Karpas-422 (cell line): ENCODE measurements around the gene OAS2. TPM values are rescaled to one million over a fixed set of nuclear protein-coding genes. Genes with fewer than 3 reads are reported as not detected.
"Not testable (repeated sequence)": the region's sequence is repeated elsewhere in the genome, so short reads cannot be mapped to it uniquely, and the experiment has no call there.

ENCODE experiments used
- DNase-seq: peaks from one replicate; pipeline ENCODE4 v3.0.0-alpha.2; 2015
- H2AFZ ChIP-seq: fragments of 200-600 bp; sonication (generic); 2 replicates; pipeline ENCODE4 v1.6.1; 2014; ENCODE audit warnings: antibody characterized with exemption, low read length, mixed read lengths
- H3K27ac ChIP-seq: fragments of 200-600 bp; sonication (generic); 2 replicates; pipeline ENCODE4 v1.5.1; 2014; ENCODE audit warnings: mild to moderate bottlenecking, low read length, moderate library complexity
- H3K27me3 ChIP-seq: fragments of 200-600 bp; sonication (generic); 2 replicates; pipeline ENCODE4 v1.6.1; 2014; ENCODE audit warnings: low read length, mixed read lengths
- H3K36me3 ChIP-seq: fragments of 200-600 bp; sonication (generic); 2 replicates; pipeline ENCODE4 v1.6.1; 2014; ENCODE audit warnings: low read length, mixed read lengths; ENCODE audit not compliant: insufficient read depth
- H3K4me1 ChIP-seq: fragments of 200-600 bp; sonication (generic); 2 replicates; pipeline ENCODE4 v1.6.1; 2014; ENCODE audit warnings: mild to moderate bottlenecking, low read length, mixed read lengths
- H3K4me2 ChIP-seq: fragments of 200-600 bp; sonication (generic); 2 replicates; pipeline ENCODE4 v1.6.1; 2014; ENCODE audit warnings: low read length, low read depth, mild to moderate bottlenecking; ENCODE audit not compliant: poor library complexity, severe bottlenecking
- H3K4me3 ChIP-seq: fragments of 200-600 bp; sonication (generic); 2 replicates; pipeline ENCODE4 v1.5.1; 2014; ENCODE audit warnings: mild to moderate bottlenecking, antibody characterized with exemption, low read length, mixed read lengths
- H3K79me2 ChIP-seq: fragments of 200-600 bp; sonication (generic); 2 replicates; pipeline ENCODE4 v1.6.1; 2014; ENCODE audit warnings: mild to moderate bottlenecking, low read length, mixed read lengths
- H3K9ac ChIP-seq: fragments of 200-600 bp; sonication (generic); 2 replicates; pipeline ENCODE4 v1.6.0; 2014; ENCODE audit warnings: low read length
- H3K9me2 ChIP-seq: fragments of 200-600 bp; sonication (generic), shearing (Covaris generic); replicated peaks from 2 replicates; pipeline ENCODE4 v1.6.0; 2014; ENCODE audit warnings: mild to moderate bottlenecking, low read length, moderate library complexity; ENCODE audit not compliant: insufficient read depth
- H3K9me3 ChIP-seq: fragments of 300-700, 200-600 bp; sonication (generic); 2 replicates; pipeline ENCODE4 v1.6.1; 2014; ENCODE audit warnings: low read length, mixed read lengths
- H4K20me1 ChIP-seq: fragments of 200-600 bp; sonication (generic); 2 replicates; pipeline ENCODE4 v1.6.1; 2014; ENCODE audit warnings: mild to moderate bottlenecking, antibody characterized with exemption, low read length, low read depth; ENCODE audit not compliant: insufficient read depth
- total RNA-seq: library from RNA; depleted of rRNA; stranded (reverse); fragments of >200 nt; shearing (Covaris generic); gene quantifications from 2 replicates; pipeline ENCODE4 v1.2.3, GENCODE V29; 2014; ENCODE audit warnings: low replicate concordance

The OAS2 gene
- total RNA-seq, 1 experiment from 2014 or later, result 6.3 TPM

DNA sequence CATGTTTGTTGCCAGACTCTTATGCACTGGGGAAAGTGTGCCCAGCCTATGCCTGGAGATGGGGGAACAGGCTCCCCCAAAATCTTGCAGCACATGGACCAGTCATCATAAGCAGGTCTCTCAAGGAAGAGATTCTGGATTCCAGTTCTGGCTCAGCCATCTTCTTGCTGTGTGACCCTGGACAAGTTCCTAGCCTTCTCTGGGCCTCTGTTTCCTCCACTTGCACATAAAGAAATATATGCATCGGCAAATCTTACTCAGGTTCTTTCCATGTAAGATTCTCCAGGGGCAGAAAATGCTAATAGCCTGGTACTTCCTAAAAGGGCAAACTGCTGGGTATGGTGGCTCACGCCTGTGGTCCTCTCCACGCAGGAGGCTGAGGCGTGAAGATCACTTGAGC lies 32.8 kb upstream of the OAS2 start:
- Histone ChIP-seq H3K9me3 (no peaks in the 10 kb centered on the region), H3K79me2 (no peaks in the 10 kb centered on the region), H3K27me3 (no peaks in the 10 kb centered on the region), H2AFZ (no peak overlapping the region), H3K36me3 (no peaks in the 10 kb centered on the region), H3K9me2 (no peaks in the 10 kb centered on the region), H3K9ac (no peak overlapping the region), H3K4me2 (no peak overlapping the region), H3K4me1 (peaks cover 2% of the 10 kb centered on the region), H3K4me3 (no peak overlapping the region), H3K27ac (no peak overlapping the region), H4K20me1 (no peaks in the 10 kb centered on the region)
- no peak for DNase-seq

- H3K4me3 ChIP-seq, result no peak overlapping the region
- H3K36me3 ChIP-seq, result no peaks in the 10 kb centered on the region
- H3K4me2 ChIP-seq, result no peak overlapping the region
- H2AFZ ChIP-seq, result no peak overlapping the region
- no peak overlapping the region for H3K27ac ChIP-seq
- no peaks in the 10 kb centered on the region for H3K9me3 ChIP-seq
- no peak for DNase-seq
- no peaks in the 10 kb centered on the region for H3K4me1 ChIP-seq
- no peaks in the 10 kb centered on the region for H4K20me1 ChIP-seq
- H3K27me3 ChIP-seq, result no peaks in the 10 kb centered on the region
- no peaks in the 10 kb centered on the region for H3K9me2 ChIP-seq
- H3K79me2 ChIP-seq, result no peaks in the 10 kb centered on the region
- H3K9ac ChIP-seq, result no peak overlapping the region
Measured at GRCh38 chr12:112946236-112947000, 31.9 kb upstream of the OAS2 start.

DNA sequence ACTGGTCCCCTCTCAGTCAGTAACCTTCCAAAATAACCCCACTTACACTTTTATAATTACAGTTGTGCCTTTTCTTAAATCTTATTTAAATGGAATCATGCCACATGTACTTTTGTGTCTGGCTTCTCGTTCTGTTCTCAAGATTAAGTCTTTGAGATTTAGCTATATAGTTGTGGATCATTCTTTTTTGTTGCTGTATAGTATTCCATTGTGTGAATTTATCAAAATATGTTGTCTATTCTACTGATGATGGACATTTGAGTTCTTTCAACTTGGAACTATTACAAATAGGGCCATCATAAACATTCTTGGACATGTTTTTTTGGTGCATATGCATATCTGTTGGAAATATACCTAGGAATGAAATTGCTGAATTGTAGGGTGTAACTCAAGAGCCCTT lies 31.0 kb upstream of the OAS2 start:
- Histone ChIP-seq H3K4me2 (no peak overlapping the region), H3K9ac (no peak overlapping the region), H4K20me1 (no peaks in the 10 kb centered on the region), H3K4me3 (no peak overlapping the region), H3K9me2 (no peaks in the 10 kb centered on the region), H2AFZ (no peak overlapping the region), H3K4me1 (no peaks in the 10 kb centered on the region), H3K36me3 (no peaks in the 10 kb centered on the region), H3K9me3 (no peaks in the 10 kb centered on the region), H3K27me3 (no peaks in the 10 kb centered on the region), H3K27ac (no peak overlapping the region), H3K79me2 (no peaks in the 10 kb centered on the region)
- DNase-seq, result no peak

DNA sequence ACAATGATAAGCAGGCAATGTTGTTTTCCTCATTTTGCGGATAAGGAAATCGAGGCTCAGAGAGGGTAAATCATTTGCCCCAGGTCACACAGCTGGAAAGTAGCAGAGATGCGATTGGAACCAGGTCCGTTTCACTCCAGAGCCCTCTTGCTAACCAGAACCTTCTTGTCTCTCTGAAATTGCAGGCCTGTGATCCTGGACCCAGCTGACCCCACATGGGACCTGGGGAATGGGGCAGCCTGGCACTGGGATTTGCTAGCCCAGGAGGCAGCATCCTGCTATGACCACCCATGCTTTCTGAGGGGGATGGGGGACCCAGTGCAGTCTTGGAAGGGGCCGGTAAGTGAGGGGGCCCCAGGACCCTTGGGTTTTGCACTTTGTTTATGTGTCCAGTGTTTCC lies 30.6 kb upstream of the OAS2 start:
- H2AFZ ChIP-seq, result no peak overlapping the region
- no peaks in the 10 kb centered on the region for H3K4me1 ChIP-seq
- H3K27me3 ChIP-seq, result no peaks in the 10 kb centered on the region
- H3K79me2 ChIP-seq, result no peaks in the 10 kb centered on the region
- DNase-seq, result no peak
- H3K36me3 ChIP-seq, result no peaks in the 10 kb centered on the region
- no peak overlapping the region for H3K9ac ChIP-seq
- H3K9me2 ChIP-seq, result no peaks in the 10 kb centered on the region
- H4K20me1 ChIP-seq, result no peaks in the 10 kb centered on the region
- H3K9me3 ChIP-seq, result no peaks in the 10 kb centered on the region
- no peak overlapping the region for H3K27ac ChIP-seq
- H3K4me3 ChIP-seq, result no peak overlapping the region
- no peak overlapping the region for H3K4me2 ChIP-seq

DNA sequence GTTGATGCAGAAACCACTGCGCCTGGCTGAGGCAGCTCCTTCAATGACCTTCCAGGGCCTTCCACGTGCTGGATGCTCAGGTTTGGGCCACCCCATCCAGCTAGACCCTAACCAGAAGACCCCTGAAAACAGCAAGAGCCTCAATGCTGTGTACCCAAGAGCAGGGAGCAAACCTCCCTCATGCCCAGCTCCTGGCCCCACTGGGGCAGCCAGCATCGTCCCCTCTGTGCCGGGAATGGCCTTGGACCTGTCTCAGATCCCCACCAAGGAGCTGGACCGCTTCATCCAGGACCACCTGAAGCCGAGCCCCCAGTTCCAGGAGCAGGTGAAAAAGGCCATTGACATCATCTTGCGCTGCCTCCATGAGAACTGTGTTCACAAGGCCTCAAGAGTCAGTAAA lies 29.5 kb upstream of the OAS2 start:
- no peaks in the 10 kb centered on the region for H3K9me3 ChIP-seq
- no peak overlapping the region for H3K4me3 ChIP-seq
- no peaks in the 10 kb centered on the region for H3K27me3 ChIP-seq
- H3K9me2 ChIP-seq, result no peaks in the 10 kb centered on the region
- H3K79me2 ChIP-seq, result no peaks in the 10 kb centered on the region
- H3K9ac ChIP-seq, result no peak overlapping the region
- no peaks in the 10 kb centered on the region for H3K36me3 ChIP-seq
- DNase-seq, result no peak
- H3K4me2 ChIP-seq, result no peak overlapping the region
- no peak overlapping the region for H2AFZ ChIP-seq
- H4K20me1 ChIP-seq, result no peaks in the 10 kb centered on the region
- no peaks in the 10 kb centered on the region for H3K4me1 ChIP-seq
- H3K27ac ChIP-seq, result no peak overlapping the region

- no peaks in the 10 kb centered on the region for H3K9me2 ChIP-seq
- no peaks in the 10 kb centered on the region for H3K9me3 ChIP-seq
- H3K27me3 ChIP-seq, result no peaks in the 10 kb centered on the region
- no peak overlapping the region for H3K4me2 ChIP-seq
- no peak overlapping the region for H3K27ac ChIP-seq
- no peak overlapping the region for H3K9ac ChIP-seq
- DNase-seq, result no peak
- no peak overlapping the region for H2AFZ ChIP-seq
- no peaks in the 10 kb centered on the region for H3K4me1 ChIP-seq
- H3K79me2 ChIP-seq, result no peaks in the 10 kb centered on the region
- H3K4me3 ChIP-seq, result no peak overlapping the region
- H4K20me1 ChIP-seq, result no peaks in the 10 kb centered on the region
- no peaks in the 10 kb centered on the region for H3K36me3 ChIP-seq
Measured at GRCh38 chr12:112950701-112951100, 27.6 kb upstream of the OAS2 start.

DNA sequence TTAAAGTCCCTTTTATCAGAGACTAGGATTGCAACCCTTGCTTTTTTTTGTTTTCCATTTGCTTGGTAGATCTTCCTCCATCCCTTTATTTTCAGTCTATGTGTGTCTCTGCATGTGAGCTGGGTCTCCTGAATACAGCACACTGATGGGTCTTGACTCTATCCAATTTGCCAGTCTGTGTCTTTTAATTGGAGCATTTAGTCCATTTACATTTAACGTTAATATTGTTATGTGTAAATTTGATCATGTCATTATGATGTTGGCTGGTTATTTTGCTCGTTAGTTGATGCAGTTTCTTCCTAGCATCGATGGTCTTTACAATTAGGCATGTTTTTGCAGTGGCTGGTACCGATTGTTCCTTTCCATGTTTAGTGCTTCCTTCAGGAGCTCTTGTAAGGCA lies 21.2 kb upstream of the OAS2 start:
- not testable (repeated sequence) for H3K79me2 ChIP-seq, H3K36me3 ChIP-seq, H3K9me3 ChIP-seq, H3K9me2 ChIP-seq, H4K20me1 ChIP-seq, H3K9ac ChIP-seq, H3K4me1 ChIP-seq, H2AFZ ChIP-seq, H3K4me3 ChIP-seq, H3K27me3 ChIP-seq, DNase-seq, H3K4me2 ChIP-seq, H3K27ac ChIP-seq

- no peak overlapping the region for H2AFZ ChIP-seq
- H3K9me3 ChIP-seq, result no peaks in the 10 kb centered on the region
- no peak overlapping the region for H3K9ac ChIP-seq
- no peaks in the 10 kb centered on the region for H3K36me3 ChIP-seq
- peak; percentile 73 for DNase-seq
- H3K4me1 ChIP-seq, result no peaks in the 10 kb centered on the region
- H3K79me2 ChIP-seq, result no peaks in the 10 kb centered on the region
- no peak overlapping the region for H3K4me2 ChIP-seq
- no peak overlapping the region for H3K4me3 ChIP-seq
- H3K9me2 ChIP-seq, result no peaks in the 10 kb centered on the region
- no peaks in the 10 kb centered on the region for H3K27me3 ChIP-seq
- no peaks in the 10 kb centered on the region for H4K20me1 ChIP-seq
- H3K27ac ChIP-seq, result no peak overlapping the region
Measured at GRCh38 chr12:112961074-112961473, 17.2 kb upstream of the OAS2 start.
